ENCODE measurements around the gene SHQ1. TPM values are rescaled to one million over a fixed set of nuclear protein-coding genes. Genes with fewer than 3 reads are reported as not detected.
A peak's percentile ranks its signal among the peaks of the same experiment; 100 is the strongest.
"Not testable (repeated sequence)": the region's sequence is repeated elsewhere in the genome, so short reads cannot be mapped to it uniquely, and the experiment has no call there.

Gene SHQ1
- total RNA-seq, 2 experiments from 2014 or later, result 29.8 to 31.4 TPM

- Mint-ChIP-seq H3K27me3 (no peaks in the 10 kb centered on the region), H3K36me3 (ENCODE audit: low read depth) (peaks cover 5% of the 10 kb centered on the region), H3K9me3 (no peaks in the 10 kb centered on the region), H3K4me1 (ENCODE audit: low read depth) (peaks cover 22% of the 10 kb centered on the region), H3K27ac (no peak overlapping the region), H3K4me3 (no peak overlapping the region)
- TF ChIP-seq CTCF (IDR thresholded peaks at IDR 0.05), result no peak
- intact Hi-C loops (cut with micrococcal nuclease), result no loop called here
- DNase-seq (no peak), ATAC-seq (no peak)
- ChIA-PET CTCF (interaction anchor here (1.7 kb wide), 1 partner anchor 78 kb away, joined by 6 read pairs; no protein-coding TSS in a partner anchor), POLR2A (interaction anchor here (0.6 to 0.7 kb wide), 3 partner anchors 150 to 824 kb away, joined by 3 read pairs; no protein-coding TSS in a partner anchor)
Observed at GRCh38 chr3:72744330-72744729, 103.9 kb downstream of the SHQ1 start.

GRCh38 chr3:72739531-72740466 lies 108.4 kb downstream of the SHQ1 start:
- Mint-ChIP-seq H3K4me3 (peak overlapping the region; percentile 70), H3K27me3 (no peaks in the 10 kb centered on the region), H3K9me3 (peaks cover 4% of the 10 kb centered on the region), H3K27ac (no peak overlapping the region), H3K36me3 (ENCODE audit: low read depth) (no peaks in the 10 kb centered on the region), H3K4me1 (ENCODE audit: low read depth) (peaks cover 14% of the 10 kb centered on the region)
- CTCF ChIA-PET, result interaction anchor here (0.5 to 3.6 kb wide), 3 partner anchors 13 to 134 kb away, joined by 3 to 20 read pairs (median 5); no protein-coding TSS in a partner anchor
- TF ChIP-seq CTCF (IDR thresholded peaks at IDR 0.05), result no peak
- ATAC-seq (no peak), DNase-seq (no peak)
- POLR2A ChIA-PET, result interaction anchor here (0.6 to 1.7 kb wide), 4 partner anchors 9 to 160 kb away, joined by 3 to 6 read pairs (median 3); no protein-coding TSS in a partner anchor
- intact Hi-C loops (cut with micrococcal nuclease), result no loop called here

GRCh38 chr3:72738752-72739530 lies 109.3 kb downstream of the SHQ1 start:
- Mint-ChIP-seq H3K4me3 (peak overlapping the region; percentile 70), H3K4me1 (ENCODE audit: low read depth) (peaks cover 14% of the 10 kb centered on the region), H3K36me3 (ENCODE audit: low read depth) (no peaks in the 10 kb centered on the region), H3K9me3 (peaks cover 8% of the 10 kb centered on the region), H3K27ac (peak overlapping the region; percentile 68), H3K27me3 (no peaks in the 10 kb centered on the region)
- TF ChIP-seq CTCF (IDR thresholded peaks at IDR 0.05), result no peak
- DNase-seq, result peak; percentile 80
- CTCF ChIA-PET, result interaction anchor here (0.5 to 3.6 kb wide), 7 partner anchors 12 to 134 kb away, joined by 3 to 20 read pairs (median 5); no protein-coding TSS in a partner anchor
- intact Hi-C loops (cut with micrococcal nuclease), result no loop called here
- ATAC-seq, result peak; percentile 96
- POLR2A ChIA-PET, result interaction anchor here (1.7 kb wide), 1 partner anchor 10 kb away, joined by 6 read pairs; no protein-coding TSS in a partner anchor

GRCh38 chr3:72735072-72735471 lies 113.2 kb downstream of the SHQ1 start:
- H3K27me3 Mint-ChIP-seq; H3K27ac Mint-ChIP-seq; intact Hi-C loops (cut with micrococcal nuclease); DNase-seq; H3K36me3 Mint-ChIP-seq (ENCODE audit: low read depth); ATAC-seq; H3K4me3 Mint-ChIP-seq; POLR2A ChIA-PET: not testable (repeated sequence)
- Mint-ChIP-seq H3K4me1 (ENCODE audit: low read depth) (peaks cover 12% of the 10 kb centered on the region), H3K9me3 (peaks cover 13% of the 10 kb centered on the region)
- CTCF ChIA-PET, result interaction anchor here (0.9 kb wide), 1 partner anchor 68 kb away, joined by 4 read pairs; no protein-coding TSS in a partner anchor

GRCh38 chr3:72733676-72734075 lies 114.6 kb downstream of the SHQ1 start:
- Mint-ChIP-seq H3K36me3 (ENCODE audit: low read depth) (peaks cover 2% of the 10 kb centered on the region), H3K27ac (no peak overlapping the region), H3K4me3 (no peak overlapping the region), H3K4me1 (ENCODE audit: low read depth) (no peaks in the 10 kb centered on the region), H3K27me3 (peaks cover 1% of the 10 kb centered on the region), H3K9me3 (peaks cover 13% of the 10 kb centered on the region)
- ChIA-PET CTCF (no interaction called here), POLR2A (no interaction called here)
- DNase-seq (no peak), ATAC-seq (no peak)
- intact Hi-C loops (cut with micrococcal nuclease), result no loop called here
- no peak for TF ChIP-seq CTCF (IDR thresholded peaks at IDR 0.05)

- H3K4me1 Mint-ChIP-seq (ENCODE audit: low read depth); DNase-seq; H3K4me3 Mint-ChIP-seq; CTCF ChIA-PET; intact Hi-C loops (cut with micrococcal nuclease); H3K36me3 Mint-ChIP-seq (ENCODE audit: low read depth); ATAC-seq; H3K27ac Mint-ChIP-seq; H3K27me3 Mint-ChIP-seq; POLR2A ChIA-PET: not testable (repeated sequence)
- H3K9me3 Mint-ChIP-seq, result peaks cover 13% of the 10 kb centered on the region
Observed at GRCh38 chr3:72732666-72733345, 115.4 kb downstream of the SHQ1 start.
